ENCODE measurements around the gene CELSR1. TPM values are rescaled to one million over a fixed set of nuclear protein-coding genes. Genes with fewer than 3 reads are reported as not detected.

CELSR1 gene
- total RNA-seq, 1 experiment from 2014 or later = 5.3 TPM

DNA sequence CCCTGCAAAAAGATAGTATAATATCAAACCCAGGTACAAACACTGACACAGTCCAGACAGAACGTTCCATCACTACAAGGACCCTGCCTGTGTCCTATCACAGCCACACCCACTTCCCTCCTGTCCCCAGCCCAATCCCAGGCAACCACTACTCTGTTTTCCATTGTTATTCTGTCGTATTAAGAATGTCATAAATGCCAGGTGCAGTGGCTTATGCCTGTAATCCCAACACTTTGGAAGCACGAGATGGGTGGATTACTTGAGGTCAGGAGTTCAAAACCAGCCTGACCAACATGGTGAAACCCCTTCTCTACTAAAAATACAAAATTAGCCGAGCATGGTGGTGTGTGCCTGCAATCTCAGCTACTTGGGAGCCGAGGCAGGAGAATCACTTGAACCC lies 112.9 kb downstream of the CELSR1 start:
- Histone ChIP-seq H3K4me3 (ENCODE audit: insufficient read depth, low read depth, low read length) (no peak overlapping the region), H3K36me3 (replicated peaks; ENCODE audit: control insufficient read depth, insufficient read depth, low read length) (no peaks in the 10 kb centered on the region), H3K27me3 (ENCODE audit: control insufficient read depth, insufficient read depth, low read length) (no peaks in the 10 kb centered on the region)

DNA sequence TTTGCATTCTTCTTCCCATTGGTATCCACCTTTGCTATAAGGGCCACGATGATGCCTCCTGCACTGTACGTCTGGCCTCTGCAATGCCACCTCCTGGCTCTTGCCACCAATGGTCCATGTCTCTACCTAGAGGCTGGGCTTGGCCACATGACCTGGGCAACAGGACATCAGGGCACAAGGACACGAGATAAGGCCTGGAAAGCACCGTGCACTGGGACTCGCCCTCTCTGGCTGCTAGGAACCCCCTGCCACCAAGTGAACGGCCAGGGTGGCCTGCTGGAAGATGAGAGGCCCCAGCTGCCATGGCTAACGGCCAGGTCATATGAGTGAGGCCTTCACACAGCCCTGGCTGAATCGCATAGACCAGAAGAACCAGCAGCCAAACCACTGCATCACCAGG lies 114.5 kb downstream of the CELSR1 start:
- H3K27me3 ChIP-seq (ENCODE audit: control insufficient read depth, insufficient read depth, low read length) = no peaks in the 10 kb centered on the region
- DNase-seq = no peak
- no peaks in the 10 kb centered on the region for H3K36me3 ChIP-seq (replicated peaks; ENCODE audit: control insufficient read depth, insufficient read depth, low read length)
- H3K4me3 ChIP-seq (ENCODE audit: insufficient read depth, low read depth, low read length) = no peak overlapping the region

More for the DNA sequence above, 112.9 kb downstream of the CELSR1 start:
- DNase-seq = no peak

DNA sequence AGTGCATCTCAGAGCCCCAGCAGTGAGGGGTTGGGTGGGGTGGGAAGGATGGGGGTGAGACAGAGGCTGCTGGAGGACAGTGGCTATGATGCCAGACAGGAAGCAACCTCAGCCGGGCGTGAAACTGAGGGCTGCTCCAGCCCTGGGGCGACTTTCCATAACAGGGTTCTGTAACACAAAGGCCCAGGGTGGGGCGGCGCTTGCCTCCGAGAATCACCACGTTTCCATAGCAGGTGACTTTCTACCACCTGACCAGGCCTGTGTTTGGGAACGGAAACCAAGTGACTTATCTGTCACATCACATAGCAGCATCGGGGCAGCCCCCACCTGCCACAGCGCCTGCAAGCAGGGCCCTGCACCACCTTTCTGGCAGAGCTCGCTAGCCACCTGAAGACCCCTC lies 116.2 kb downstream of the CELSR1 start:
- DNase-seq = no peak
- H3K4me3 ChIP-seq (ENCODE audit: insufficient read depth, low read depth, low read length) = no peak overlapping the region
- H3K27me3 ChIP-seq (ENCODE audit: control insufficient read depth, insufficient read depth, low read length) = no peaks in the 10 kb centered on the region
- H3K36me3 ChIP-seq (replicated peaks; ENCODE audit: control insufficient read depth, insufficient read depth, low read length) = no peaks in the 10 kb centered on the region

DNA sequence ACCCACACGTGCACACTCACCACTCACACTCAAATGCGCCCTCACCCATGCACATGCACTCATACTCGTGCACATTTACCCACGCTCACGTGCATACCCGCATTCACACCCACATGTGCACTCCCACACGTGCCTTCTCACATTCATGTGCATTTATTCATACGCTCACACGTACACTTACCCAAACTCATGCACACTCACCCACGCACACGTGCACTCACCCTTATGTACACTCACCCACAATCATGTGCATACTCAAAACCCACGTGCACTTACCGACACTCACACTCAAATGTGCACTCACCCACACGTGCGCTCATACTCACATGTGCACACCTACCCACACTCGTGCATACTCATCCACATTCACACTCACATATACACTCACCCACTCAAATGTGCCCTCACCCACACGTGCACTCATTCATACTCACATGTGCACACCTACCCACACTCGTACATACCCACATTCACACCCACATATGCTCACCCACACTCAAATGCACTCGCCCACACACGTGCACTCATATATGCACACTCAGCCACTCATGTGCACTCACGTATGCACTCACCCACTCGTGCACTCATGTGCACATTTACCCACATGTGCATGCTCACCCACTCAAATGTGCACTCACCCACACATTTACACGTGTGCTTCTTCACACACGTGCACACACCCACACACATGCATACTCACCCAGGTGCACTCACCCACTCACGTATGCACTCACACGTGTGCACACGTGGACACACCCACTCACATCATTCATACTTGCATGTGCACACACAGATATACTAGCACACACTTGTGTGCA lies 117.5 kb downstream of the CELSR1 start:
- H3K36me3 ChIP-seq (replicated peaks; ENCODE audit: control insufficient read depth, insufficient read depth, low read length) = no peaks in the 10 kb centered on the region
- no peak for DNase-seq
- H3K27me3 ChIP-seq (ENCODE audit: control insufficient read depth, insufficient read depth, low read length) = no peaks in the 10 kb centered on the region
- H3K4me3 ChIP-seq (ENCODE audit: insufficient read depth, low read depth, low read length) = no peak overlapping the region

DNA sequence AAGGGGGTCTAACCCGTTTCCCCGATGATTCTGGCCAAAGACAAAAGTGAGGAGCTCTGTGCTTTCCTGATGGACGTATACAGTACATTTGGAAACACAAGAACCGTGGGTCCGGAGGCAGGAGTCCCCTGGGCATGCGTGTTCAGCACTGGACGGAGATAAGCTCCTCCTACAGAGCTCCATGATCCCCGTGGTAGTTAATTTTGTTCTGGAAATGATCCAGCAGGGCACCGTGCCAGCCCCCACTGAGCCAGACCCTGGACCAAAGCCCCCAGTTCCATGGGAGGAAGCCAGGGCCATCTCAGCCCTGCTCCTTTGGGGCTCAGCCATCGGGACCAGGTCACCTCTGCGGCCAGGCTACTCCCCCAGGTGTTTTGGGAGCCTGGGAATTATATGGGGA lies 118.6 kb downstream of the CELSR1 start:
- H3K36me3 ChIP-seq (replicated peaks; ENCODE audit: control insufficient read depth, insufficient read depth, low read length) = no peaks in the 10 kb centered on the region
- no peak for DNase-seq
- H3K27me3 ChIP-seq (ENCODE audit: control insufficient read depth, insufficient read depth, low read length) = no peaks in the 10 kb centered on the region
- no peak overlapping the region for H3K4me3 ChIP-seq (ENCODE audit: insufficient read depth, low read depth, low read length)

DNA sequence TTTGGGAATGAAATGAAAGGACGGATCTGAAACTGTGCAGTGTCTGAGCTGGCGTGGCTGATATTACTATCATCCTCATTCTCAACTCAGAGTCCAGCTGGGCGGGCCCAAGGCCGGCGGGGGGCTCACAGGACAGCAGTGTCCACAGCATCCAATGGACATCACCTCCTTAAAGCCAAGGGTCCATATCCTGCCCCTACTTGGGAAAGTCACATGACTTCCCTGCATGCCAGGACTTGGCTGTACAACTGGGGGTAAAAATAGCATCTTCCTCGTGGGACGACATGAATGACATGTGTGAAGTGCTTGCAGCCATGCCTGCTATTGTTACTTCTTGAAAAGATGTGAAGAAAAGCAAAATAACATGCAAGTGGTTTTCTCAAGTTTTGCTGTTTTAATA lies 119.7 kb downstream of the CELSR1 start:
- no peaks in the 10 kb centered on the region for H3K27me3 ChIP-seq (ENCODE audit: control insufficient read depth, insufficient read depth, low read length)
- no peak for DNase-seq
- no peaks in the 10 kb centered on the region for H3K36me3 ChIP-seq (replicated peaks; ENCODE audit: control insufficient read depth, insufficient read depth, low read length)
- no peak overlapping the region for H3K4me3 ChIP-seq (ENCODE audit: insufficient read depth, low read depth, low read length)

DNA sequence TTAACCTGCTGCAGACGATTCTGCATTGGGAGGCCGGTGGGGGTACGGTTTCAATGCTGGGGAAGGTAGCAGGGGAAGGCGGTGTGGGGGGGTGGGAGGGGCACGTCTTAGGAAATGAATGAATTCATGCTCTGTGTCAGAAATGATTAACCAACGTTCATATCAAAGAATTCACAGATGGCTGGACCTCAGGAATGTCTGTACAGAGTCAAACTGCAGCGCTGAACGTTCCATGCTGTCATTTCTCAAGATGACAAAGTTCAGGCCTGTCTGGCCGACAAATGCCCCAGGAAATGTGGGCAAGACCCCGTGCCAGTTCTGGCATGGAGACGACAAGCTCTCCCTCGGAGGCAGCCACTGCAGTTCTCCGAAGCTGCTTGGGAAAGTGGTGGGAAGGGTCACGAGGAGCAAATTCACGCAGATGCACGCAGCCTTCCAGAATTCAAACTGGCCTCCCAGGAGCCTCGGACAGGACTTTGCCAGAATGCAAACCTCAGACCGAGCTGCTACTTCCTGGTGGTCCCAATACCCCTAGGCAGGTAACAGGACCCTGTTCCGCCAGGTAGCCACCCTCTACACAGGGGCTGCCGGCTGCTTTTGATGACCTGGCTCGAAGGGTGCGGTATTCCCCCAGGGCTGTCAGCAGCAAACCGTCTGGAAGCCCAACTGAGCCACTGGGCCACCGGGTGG lies 120.4 kb downstream of the CELSR1 start:
- DNase-seq = no peak
- Histone ChIP-seq H3K27me3 (ENCODE audit: control insufficient read depth, insufficient read depth, low read length) (no peaks in the 10 kb centered on the region), H3K36me3 (replicated peaks; ENCODE audit: control insufficient read depth, insufficient read depth, low read length) (no peaks in the 10 kb centered on the region), H3K4me3 (ENCODE audit: insufficient read depth, low read depth, low read length) (no peak overlapping the region)

DNA sequence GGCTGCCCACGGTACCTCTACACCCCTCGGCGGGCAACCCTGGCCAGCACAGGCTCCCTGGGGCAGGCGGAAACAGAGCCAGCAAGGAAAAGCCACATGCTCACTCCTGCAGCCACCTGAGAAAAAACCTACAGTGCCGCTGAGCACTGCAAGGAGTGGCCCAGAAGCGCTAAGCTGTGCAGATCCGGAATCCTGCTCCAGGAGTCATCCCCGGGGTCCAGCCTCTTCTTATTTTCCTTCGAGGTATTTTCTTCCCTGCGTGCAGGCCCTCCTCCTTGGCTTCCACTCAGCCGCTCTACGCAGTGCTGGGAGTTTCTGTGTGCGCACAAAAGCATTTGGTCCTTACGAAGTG lies 120.9 kb downstream of the CELSR1 start:
- no peak for DNase-seq
- Histone ChIP-seq H3K36me3 (replicated peaks; ENCODE audit: control insufficient read depth, insufficient read depth, low read length) (no peaks in the 10 kb centered on the region), H3K27me3 (ENCODE audit: control insufficient read depth, insufficient read depth, low read length) (no peaks in the 10 kb centered on the region), H3K4me3 (ENCODE audit: insufficient read depth, low read depth, low read length) (no peak overlapping the region)

DNA sequence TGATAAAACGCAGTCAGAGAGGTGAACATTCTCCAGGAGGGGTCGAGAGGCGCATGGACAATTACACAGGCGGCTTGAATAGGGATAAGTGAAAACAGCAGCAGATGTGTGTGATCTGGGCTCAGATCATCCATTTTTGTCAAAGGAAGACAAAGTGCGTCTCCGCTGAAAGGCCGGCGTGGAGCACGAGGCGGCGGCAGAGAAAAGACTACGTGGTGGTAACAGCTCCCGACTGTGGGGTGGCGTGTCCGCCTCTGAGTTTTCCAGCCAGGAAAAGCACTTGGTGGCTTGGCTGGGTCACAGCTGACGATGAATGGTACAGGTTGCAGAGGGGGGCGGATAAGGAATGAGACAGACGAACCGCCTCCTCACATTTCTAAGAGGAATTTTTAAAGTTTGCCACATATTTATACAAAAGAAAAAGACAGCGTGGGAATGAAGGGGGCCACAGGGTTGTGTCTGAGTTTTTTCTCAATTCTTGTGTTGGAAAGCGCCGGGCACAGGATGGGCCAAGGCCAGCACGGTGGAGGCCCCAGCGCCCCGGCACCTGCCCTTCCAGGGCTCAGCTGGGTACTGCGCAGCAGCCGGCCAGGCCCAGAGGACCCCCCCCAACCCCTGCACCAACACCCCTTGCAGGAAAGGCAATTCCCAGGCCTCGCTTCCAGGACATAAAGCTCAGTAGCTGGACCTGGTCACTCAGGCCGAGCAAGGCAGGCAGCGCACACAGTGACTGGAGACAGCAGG lies 121.5 kb downstream of the CELSR1 start:
- DNase-seq = no peak
- Histone ChIP-seq H3K27me3 (ENCODE audit: control insufficient read depth, insufficient read depth, low read length) (no peaks in the 10 kb centered on the region), H3K36me3 (replicated peaks; ENCODE audit: control insufficient read depth, insufficient read depth, low read length) (no peaks in the 10 kb centered on the region), H3K4me3 (ENCODE audit: insufficient read depth, low read depth, low read length) (no peak overlapping the region)

DNA sequence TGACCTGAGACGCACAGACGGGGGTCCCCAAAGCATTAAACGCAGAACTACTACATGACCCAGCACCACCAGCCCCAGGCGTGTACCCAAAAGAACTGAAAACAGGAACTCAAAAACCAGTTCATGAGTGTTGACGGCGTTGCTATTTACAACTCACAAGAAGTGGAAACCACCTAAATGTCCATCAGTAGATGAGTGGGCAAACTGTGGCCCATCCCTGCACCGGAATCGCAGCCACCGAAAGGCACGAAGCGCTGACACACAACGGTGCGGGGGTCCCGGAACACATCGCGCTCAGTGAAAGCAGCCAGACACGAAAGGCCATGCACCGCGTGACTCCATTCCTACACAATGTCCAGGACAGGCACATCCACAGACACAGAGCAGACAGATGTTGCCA lies 122.7 kb downstream of the CELSR1 start:
- Histone ChIP-seq H3K27me3 (ENCODE audit: control insufficient read depth, insufficient read depth, low read length) (no peaks in the 10 kb centered on the region), H3K4me3 (ENCODE audit: insufficient read depth, low read depth, low read length) (no peak overlapping the region), H3K36me3 (replicated peaks; ENCODE audit: control insufficient read depth, insufficient read depth, low read length) (no peaks in the 10 kb centered on the region)
- DNase-seq = no peak

DNA sequence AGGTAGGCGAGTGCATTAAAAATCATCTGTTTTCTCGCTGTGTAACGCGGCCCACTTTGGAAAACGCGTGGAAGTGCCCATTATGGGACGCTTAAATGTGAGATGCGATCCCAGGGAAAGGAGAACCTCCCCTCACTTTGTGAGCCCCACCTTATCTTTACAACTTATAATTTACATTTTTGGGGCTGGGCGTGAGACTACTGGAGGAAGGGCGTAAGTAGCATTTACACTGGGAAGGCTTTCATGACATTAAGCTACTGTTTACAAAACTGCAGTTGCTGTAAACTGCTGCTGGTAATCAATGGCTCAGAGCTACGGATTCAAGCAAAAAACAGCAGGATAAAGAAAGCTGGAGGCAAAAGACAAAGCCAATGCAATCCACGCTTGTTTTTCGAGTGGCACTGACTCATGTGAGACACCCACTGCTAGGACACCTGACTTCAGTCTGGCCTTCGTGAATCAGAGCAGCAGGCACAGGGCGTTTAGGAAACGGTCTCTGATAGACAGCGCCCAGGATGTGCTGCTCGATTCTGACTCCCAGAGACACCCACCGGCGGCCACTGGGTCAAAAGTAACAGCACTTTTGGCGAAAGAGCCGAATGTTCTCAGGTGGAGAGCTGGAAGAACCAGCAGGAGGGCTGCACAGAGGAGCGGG lies 123.6 kb downstream of the CELSR1 start:
- no peaks in the 10 kb centered on the region for H3K36me3 ChIP-seq (replicated peaks; ENCODE audit: control insufficient read depth, insufficient read depth, low read length)
- no peak overlapping the region for H3K4me3 ChIP-seq (ENCODE audit: insufficient read depth, low read depth, low read length)
- no peaks in the 10 kb centered on the region for H3K27me3 ChIP-seq (ENCODE audit: control insufficient read depth, insufficient read depth, low read length)
- DNase-seq = no peak

DNA sequence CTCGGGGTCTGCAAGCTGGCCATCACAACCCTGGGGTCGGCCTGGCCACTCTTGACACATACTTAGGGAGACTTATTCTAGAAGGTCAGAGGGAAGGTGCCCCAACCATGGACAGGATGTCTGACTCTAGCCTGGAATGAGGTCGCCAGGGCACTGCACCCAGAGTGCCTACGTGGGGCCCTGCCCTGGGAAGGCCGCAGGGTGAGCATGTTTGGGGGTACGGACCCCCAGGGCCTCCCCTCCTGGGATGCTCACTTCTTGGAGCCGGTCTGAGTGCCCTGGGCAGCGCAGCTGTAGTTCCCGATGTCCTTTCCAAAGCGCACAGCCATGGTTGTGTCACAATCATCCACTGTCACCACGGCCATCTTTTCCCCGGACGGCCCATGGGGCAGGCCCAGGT lies 126.1 kb downstream of the CELSR1 start:
- Histone ChIP-seq H3K27me3 (ENCODE audit: control insufficient read depth, insufficient read depth, low read length) (no peaks in the 10 kb centered on the region), H3K4me3 (ENCODE audit: insufficient read depth, low read depth, low read length) (no peak overlapping the region), H3K36me3 (replicated peaks; ENCODE audit: control insufficient read depth, insufficient read depth, low read length) (no peaks in the 10 kb centered on the region)
- no peak for DNase-seq

DNA sequence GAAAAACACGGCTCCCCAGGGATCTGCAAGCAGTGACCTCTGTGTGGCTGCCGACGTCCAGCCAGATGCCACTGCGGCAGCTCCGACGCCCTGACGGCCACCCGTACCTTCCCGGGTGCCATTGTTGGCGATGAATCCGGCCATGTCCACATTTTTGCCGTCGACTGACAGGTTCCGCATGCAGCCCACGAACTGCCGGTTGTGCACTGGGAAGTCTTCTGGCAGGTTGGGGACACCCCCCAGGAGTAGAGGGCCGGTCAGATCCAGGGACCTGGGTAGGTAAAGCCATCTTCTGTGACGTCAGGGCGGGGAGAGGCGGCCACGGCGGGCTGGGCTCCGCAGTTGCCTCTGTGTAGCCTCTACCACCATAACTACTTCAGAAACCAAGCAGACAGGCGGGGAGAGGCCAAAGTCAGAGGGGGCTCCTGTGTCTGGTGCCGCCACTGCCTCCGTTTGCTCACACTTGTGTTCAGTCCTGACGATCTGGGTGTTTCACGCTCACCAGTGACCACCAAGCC lies 127.1 kb downstream of the CELSR1 start:
- no peak for DNase-seq
- no peaks in the 10 kb centered on the region for H3K27me3 ChIP-seq (ENCODE audit: control insufficient read depth, insufficient read depth, low read length)
- H3K36me3 ChIP-seq (replicated peaks; ENCODE audit: control insufficient read depth, insufficient read depth, low read length) = no peaks in the 10 kb centered on the region
- H3K4me3 ChIP-seq (ENCODE audit: insufficient read depth, low read depth, low read length) = no peak overlapping the region

DNA sequence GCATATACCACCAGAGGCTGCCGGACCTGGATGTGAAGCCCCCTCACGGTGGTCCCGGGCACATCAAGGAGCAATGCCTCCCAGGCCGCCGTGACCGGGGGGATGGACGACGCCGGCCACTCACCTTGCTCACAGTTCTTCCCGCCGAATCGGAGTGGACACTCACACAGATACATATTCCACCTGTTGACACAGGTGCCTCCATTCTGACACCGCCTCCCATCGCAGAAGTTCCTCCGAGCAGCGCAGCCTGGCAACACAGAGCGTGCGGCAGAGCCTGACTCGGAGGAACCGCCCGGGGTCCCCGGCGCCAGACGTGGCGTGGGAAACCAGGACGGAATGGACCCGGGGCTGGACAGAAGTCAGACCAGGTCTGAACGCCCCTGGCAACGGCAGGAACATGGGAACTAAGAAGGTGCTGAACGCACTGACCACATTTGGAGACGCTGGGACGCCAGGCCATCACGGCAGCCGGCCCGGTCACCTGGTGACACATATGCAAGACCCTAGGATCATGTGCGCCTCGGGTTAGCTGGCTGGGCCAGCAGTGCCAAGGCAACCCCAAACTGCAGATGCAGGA lies 127.7 kb downstream of the CELSR1 start:
- Histone ChIP-seq H3K27me3 (ENCODE audit: control insufficient read depth, insufficient read depth, low read length) (no peaks in the 10 kb centered on the region), H3K36me3 (replicated peaks; ENCODE audit: control insufficient read depth, insufficient read depth, low read length) (no peaks in the 10 kb centered on the region), H3K4me3 (ENCODE audit: insufficient read depth, low read depth, low read length) (no peak overlapping the region)
- DNase-seq = no peak
